ENCODE results near the gene PRDM15. TPM values are rescaled to one million over a fixed set of nuclear protein-coding genes. Genes with fewer than 3 reads are reported as not detected.

Gene PRDM15
- total and polyA plus RNA-seq, 8 donors, result 6.2 to 10.0 (median 7.3) TPM

- no peak for TF ChIP-seq CTCF (IDR thresholded peaks at IDR 0.05)
- Histone ChIP-seq H3K4me3 (peak overlapping the region; percentile 5 to 40), H3K27ac (peak overlapping the region; percentile 81 to 84), H3K9me3 (no peaks in the 10 kb centered on the region), H3K27me3 (no peaks in the 10 kb centered on the region), H3K4me1 (peaks cover 6 to 65% of the 10 kb centered on the region in 2 donors), H3K36me3 (no peaks in the 10 kb centered on the region)
- intact Hi-C loops (cut with DNase I), result no loop called here
- no peak for DNase-seq
- ATAC-seq, result no peak
Measured at GRCh38 chr21:41926807-41927171, 47.6 kb upstream of the PRDM15 start.

GRCh38 chr21:41926117-41926806 lies 47.1 kb upstream of the PRDM15 start:
- H3K4me1 ChIP-seq, result peaks cover 6 to 65% of the 10 kb centered on the region in 2 donors
- ATAC-seq, result peak; percentile 83
- DNase-seq, result peak in 3 of 4 donors; percentile 40 to 70 (median 54)
- H3K9me3 ChIP-seq, result no peaks in the 10 kb centered on the region
- peak overlapping the region; percentile 81 to 84 for H3K27ac ChIP-seq
- intact Hi-C loops (cut with DNase I), result no loop called here
- H3K4me3 ChIP-seq, result peak overlapping the region; percentile 5 to 40
- TF ChIP-seq CTCF (IDR thresholded peaks at IDR 0.05), result no peak
- no peaks in the 10 kb centered on the region for H3K36me3 ChIP-seq
- no peaks in the 10 kb centered on the region for H3K27me3 ChIP-seq

- TF ChIP-seq CTCF (IDR thresholded peaks at IDR 0.05), result no peak
- intact Hi-C loops (cut with DNase I), result no loop called here
Measured at GRCh38 chr21:41925767-41926116, 46.6 kb upstream of the PRDM15 start.

GRCh38 chr21:41924368-41924754 lies 45.2 kb upstream of the PRDM15 start:
- no peak overlapping the region for H3K4me3 ChIP-seq
- H3K4me1 ChIP-seq, result peaks cover 6 to 61% of the 10 kb centered on the region in 2 donors
- H3K9me3 ChIP-seq, result no peaks in the 10 kb centered on the region
- no peaks in the 10 kb centered on the region for H3K36me3 ChIP-seq
- intact Hi-C loops (cut with DNase I), result no loop called here
- no peak for ATAC-seq
- DNase-seq, result no peak
- no peak for TF ChIP-seq CTCF (IDR thresholded peaks at IDR 0.05)
- H3K27ac ChIP-seq, result peak overlapping the region; percentile 63 to 71
- H3K27me3 ChIP-seq, result no peaks in the 10 kb centered on the region

More at GRCh38 chr21:41925767-41926116, 46.6 kb upstream of the PRDM15 start:
- H3K9me3 ChIP-seq, result no peaks in the 10 kb centered on the region
- ATAC-seq (peak; percentile 24), DNase-seq (no peak)
- peak overlapping the region; percentile 5 to 40 for H3K4me3 ChIP-seq
- H3K27me3 ChIP-seq, result no peaks in the 10 kb centered on the region
- no peaks in the 10 kb centered on the region for H3K36me3 ChIP-seq
- peaks cover 6 to 65% of the 10 kb centered on the region in 2 donors for H3K4me1 ChIP-seq
- H3K27ac ChIP-seq, result peak overlapping the region; percentile 81 to 84

- H3K4me1 ChIP-seq, result peaks cover 6 to 55% of the 10 kb centered on the region in 2 donors
- TF ChIP-seq CTCF (IDR thresholded peaks at IDR 0.05), result no peak
- ATAC-seq (no peak), DNase-seq (no peak)
- peak overlapping the region; percentile 63 to 71 for H3K27ac ChIP-seq
- no peaks in the 10 kb centered on the region for H3K9me3 ChIP-seq
- H3K27me3 ChIP-seq, result no peaks in the 10 kb centered on the region
- no peaks in the 10 kb centered on the region for H3K36me3 ChIP-seq
- intact Hi-C loops (cut with DNase I), result no loop called here
- H3K4me3 ChIP-seq, result no peak overlapping the region
Measured at GRCh38 chr21:41923631-41924367, 44.7 kb upstream of the PRDM15 start.

Measured in left lung (tissue), 10 donors.